ENCODE data around the gene DUSP28. TPM values are rescaled to one million over a fixed set of nuclear protein-coding genes. Genes with fewer than 3 reads are reported as not detected.
A peak's percentile ranks its signal among the peaks of the same experiment; 100 is the strongest.

The DUSP28 gene
- total and polyA plus RNA-seq, 2 of the 13 experiments (the other 11 are each of a cell fraction or from before 2014, with no cell fraction given), result 5.2 to 8.6 TPM

DNA sequence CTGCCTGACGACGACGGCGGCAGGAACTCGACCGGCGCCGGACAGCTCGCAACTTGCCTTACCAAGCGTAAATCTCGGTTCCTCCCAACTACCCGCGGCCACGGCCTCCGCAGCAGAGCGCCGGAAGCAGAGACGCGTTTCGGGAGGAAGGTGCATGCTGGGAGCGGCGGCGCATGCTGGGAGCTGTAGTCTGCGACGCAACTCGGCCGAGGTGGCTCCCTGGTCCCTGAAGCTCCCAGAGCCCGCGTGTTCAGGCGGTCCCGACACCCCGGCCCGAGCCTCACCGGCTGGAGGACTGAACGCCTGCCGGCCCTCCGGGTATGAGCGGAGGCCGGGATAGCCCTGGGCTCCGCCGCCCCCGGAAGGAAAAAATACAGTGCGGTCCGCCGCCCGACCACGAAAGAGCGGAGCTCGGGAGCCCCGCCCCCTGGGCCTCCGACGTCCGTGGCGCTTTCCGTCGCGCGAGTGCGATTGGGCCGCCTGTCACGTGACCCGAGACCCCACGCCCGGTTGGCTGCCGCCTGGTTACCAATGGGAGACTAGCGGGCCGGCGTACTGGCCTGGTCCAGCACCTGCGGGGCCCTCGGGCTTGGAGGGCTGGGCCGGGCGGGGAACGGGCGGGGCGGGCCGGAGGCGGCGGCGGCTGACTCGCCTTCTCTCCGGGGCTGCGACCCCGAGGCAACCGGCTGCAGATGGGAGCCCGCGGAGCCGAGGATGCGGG is 26.2 kb downstream of the DUSP28 start, which contains the start of gene CAPN10 (continued):
- TF ChIP-seq KLF9 (CRISPR knock-in tag; IDR thresholded peaks at IDR 0.05; ENCODE audit: low read depth) (no peak), MATR3 (CRISPR knock-in tag; IDR thresholded peaks at IDR 0.05) (no peak), SIX4 (CRISPR knock-in tag; IDR thresholded peaks at IDR 0.05) (peak; percentile 45; the same call in 1 of the 2 replicates), ARHGAP35 (CRISPR knock-in tag; IDR thresholded peaks at IDR 0.05; ENCODE audit: borderline replicate concordance) (no peak), SCMH1 (CRISPR knock-in tag; IDR thresholded peaks at IDR 0.05; ENCODE audit: borderline replicate concordance) (no peak), MBD4 (IDR thresholded peaks at IDR 0.05; ENCODE audit: borderline replicate concordance, low read length) (no peak), JUNB (CRISPR knock-in tag; IDR thresholded peaks at IDR 0.05; ENCODE audit: borderline replicate concordance) (no peak; the same call in 1 of the 2 replicates), BCL3 (CRISPR knock-in tag; IDR thresholded peaks at IDR 0.05) (0 out of 2 replicates have a peak, but pooled peaks have one; percentile 17), PHF21A (CRISPR knock-in tag; IDR thresholded peaks at IDR 0.05) (peak; percentile 80), ZNF317 (CRISPR knock-in tag; IDR thresholded peaks at IDR 0.05) (peak; percentile 80; the same call in 1 of the 2 replicates), KIAA2018 (CRISPR knock-in tag; IDR thresholded peaks at IDR 0.05; ENCODE audit: borderline replicate concordance) (no peak), ELF3 (CRISPR knock-in tag; IDR thresholded peaks at IDR 0.05) (peak; percentile 78), KLF15 (CRISPR knock-in tag; IDR thresholded peaks at IDR 0.05; ENCODE audit: borderline replicate concordance) (peak; percentile 95; the same call in 1 of the 2 replicates), ZFP36 (IDR thresholded peaks at IDR 0.05; ENCODE audit: borderline replicate concordance, low read depth, low read length, partially characterized antibody) (no peak)
- TF ChIP-seq, protein P1, sequence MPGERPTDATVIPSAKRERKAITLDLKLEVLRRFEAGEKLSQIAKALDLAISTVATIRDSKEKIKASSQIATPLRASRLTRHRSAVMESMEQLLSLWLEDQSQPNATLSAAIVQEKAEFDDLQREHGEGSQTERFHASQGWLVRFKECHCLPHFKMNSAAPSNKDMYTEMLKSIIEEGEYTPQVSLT (CRISPR knock-in tag; IDR thresholded peaks at IDR 0.05; ENCODE audit: borderline replicate concordance, low read depth), result no peak
- TF ChIP-seq, protein P2, sequence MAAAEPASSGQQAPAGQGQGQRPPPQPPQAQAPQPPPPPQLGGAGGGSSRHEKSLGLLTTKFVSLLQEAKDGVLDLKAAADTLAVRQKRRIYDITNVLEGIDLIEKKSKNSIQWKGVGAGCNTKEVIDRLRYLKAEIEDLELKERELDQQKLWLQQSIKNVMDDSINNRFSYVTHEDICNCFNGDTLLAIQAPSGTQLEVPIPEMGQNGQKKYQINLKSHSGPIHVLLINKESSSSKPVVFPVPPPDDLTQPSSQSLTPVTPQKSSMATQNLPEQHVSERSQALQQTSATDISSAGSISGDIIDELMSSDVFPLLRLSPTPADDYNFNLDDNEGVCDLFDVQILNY (CRISPR knock-in tag; conservative IDR thresholded peaks at IDR 0.05), result peak; percentile 77
- TF ChIP-seq, protein P3, sequence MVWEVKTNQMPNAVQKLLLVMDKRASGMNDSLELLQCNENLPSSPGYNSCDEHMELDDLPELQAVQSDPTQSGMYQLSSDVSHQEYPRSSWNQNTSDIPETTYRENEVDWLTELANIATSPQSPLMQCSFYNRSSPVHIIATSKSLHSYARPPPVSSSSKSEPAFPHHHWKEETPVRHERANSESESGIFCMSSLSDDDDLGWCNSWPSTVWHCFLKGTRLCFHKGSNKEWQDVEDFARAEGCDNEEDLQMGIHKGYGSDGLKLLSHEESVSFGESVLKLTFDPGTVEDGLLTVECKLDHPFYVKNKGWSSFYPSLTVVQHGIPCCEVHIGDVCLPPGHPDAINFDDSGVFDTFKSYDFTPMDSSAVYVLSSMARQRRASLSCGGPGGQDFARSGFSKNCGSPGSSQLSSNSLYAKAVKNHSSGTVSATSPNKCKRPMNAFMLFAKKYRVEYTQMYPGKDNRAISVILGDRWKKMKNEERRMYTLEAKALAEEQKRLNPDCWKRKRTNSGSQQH (CRISPR knock-in tag; IDR thresholded peaks at IDR 0.05; ENCODE audit: low read depth), result no peak
